ENCODE results near the gene FGF23.
A peak's percentile ranks its signal among the peaks of the same experiment; 100 is the strongest.

The FGF23 gene

DNA sequence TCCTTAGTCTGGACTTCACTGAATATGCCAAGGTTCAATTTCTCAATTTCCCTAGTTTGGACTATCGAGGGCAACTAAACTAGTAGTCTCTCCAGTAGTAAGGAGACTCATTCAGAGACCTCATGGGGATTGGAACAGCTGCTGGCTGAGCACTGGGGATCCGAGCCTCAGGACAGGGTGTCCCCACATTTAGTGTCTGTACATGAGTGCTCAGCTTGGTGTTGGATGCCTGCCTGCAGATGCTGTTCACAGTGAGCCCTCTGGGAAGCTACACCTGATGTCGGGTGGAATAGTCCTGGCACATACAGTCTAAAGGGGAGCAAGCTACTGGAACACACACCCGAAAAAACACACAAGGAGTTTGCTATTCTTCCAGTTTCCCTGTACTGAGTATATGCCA, 820 bp upstream of the FGF23 start:
- no peak for DNase-seq

DNA sequence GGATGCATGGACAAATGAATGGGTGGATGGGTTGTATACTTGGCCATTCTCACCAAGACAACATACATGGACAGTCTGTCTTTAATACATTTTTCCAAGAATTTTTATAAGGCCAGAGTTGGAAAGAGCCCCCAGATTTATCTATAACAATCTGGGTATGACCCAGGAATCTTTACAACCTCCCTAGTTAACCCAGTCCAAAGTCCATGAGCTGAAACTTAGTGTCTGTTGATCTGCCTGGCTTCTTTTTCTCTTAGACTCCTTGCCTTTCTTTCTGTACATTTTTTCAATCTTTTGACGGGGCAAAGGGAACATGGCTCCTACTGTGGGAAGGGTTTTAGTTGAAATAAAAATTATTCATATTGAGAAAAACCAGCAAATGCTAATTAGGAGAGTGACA, 740 bp downstream of the FGF23 start:
- DNase-seq = no peak

DNA sequence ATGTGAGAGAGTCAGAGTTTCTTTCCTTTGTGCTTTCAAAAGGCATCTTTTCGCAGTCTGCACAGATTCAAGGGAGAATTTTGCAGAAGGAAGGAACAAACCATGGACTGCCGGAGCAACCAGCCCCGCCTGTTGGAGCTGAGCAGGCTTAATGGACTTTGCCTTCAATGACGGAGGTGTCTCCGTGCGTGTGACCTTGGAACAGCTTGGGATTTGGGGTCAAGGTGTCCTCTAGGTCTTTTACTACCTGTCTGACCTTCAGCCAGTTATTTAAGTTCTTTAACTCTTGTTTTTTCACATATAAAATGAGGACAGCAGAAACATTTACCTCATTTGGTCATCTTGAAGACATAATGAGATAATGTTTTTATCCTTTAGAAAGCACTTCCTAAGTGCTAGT, 4.1 kb downstream of the FGF23 start:
- DNase-seq = no peak

DNA sequence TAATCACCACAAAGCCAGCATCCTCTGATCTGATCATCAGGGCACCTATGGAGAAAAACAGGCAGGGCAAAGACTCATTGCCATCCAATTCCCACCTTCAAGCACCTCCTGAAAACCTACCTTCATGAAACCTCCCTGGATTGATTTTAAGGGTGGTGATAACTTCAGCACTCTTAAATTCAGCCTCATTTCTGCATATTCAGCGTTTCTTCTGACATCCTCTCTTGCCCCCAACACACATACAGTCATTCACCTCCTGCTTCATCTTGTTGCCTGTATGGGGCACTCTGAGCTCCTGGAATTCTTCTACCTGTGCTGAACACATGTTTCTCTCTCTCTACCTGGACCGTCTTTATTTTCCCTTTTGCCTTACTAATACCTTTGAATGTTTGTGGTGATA, 6.9 kb downstream of the FGF23 start:
- DNase-seq = no peak

DNA sequence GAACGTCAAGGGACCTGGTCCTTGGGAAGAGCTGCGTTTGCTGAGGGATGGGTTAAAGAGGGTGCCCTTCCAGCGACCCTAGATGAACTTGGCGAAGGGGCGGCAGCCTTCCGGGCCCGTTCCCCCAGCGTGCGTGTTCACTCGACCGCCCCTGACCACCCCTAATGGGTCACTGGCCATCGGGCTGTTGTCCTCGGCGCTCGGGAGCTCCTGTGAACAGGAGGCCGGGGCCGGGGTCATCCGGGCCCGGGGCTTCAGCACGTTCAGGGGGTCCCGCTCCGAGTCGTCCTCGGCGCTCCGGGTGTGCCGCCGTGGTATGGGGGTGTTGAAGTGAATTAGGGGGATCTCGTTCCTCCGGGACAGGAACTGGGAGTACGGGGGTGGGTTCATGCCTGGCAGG, 9.2 kb downstream of the FGF23 start:
- DNase-seq = no peak

DNA sequence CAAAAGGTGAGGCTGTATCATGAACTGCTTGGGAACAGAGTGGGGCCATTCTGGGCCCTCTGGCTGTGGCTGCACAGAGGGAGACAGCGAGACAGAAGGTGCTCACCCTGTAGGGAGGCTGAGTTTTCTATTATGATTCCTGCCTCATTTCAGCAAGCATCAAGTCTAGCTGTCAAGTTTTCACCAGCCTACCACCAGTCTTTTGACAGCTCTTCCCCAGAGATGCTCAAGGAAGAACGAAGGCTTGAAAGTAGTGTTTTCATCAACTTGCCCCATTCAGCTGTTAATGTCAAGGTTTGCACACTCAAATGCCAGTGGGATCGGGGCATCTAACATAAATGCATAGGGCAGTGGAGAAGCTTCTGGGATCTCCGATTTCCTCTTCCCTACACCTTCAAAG, 10.0 kb downstream of the FGF23 start:
- no peak for DNase-seq

DNA sequence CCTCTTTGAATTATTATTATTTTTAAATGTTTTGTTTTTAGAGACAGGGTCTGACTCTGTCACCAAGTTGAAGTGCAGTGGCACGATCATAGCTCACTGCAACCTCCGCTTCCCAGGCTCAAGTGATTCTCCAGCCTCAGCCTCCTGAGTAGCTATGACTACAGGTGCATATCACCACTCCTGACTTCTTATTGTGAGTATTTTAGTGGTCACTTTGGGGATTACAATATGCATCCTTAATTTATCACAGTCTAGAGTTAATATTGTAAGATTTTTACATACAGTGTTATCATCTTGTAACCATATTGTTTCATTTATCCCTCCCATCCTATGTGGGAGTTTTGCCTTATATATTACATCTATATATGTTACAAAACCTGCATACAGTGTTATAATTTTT, 13.4 kb downstream of the FGF23 start:
- no peak for DNase-seq

DNA sequence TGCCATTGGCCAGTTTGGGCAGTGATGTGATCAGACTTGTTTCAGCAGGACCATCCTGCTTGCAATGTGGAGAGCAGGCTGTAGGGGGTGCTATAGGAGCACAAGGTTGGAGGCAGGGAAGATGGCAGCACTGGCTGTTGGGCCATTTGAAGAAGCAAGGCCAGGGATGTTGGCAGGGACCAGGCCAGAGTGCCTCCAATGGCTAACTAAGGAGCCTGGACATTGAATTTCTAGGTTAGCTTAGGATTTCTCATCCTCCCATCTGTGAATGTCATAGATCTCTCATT, 23.5 kb downstream of the FGF23 start:
- no peak for DNase-seq

DNA sequence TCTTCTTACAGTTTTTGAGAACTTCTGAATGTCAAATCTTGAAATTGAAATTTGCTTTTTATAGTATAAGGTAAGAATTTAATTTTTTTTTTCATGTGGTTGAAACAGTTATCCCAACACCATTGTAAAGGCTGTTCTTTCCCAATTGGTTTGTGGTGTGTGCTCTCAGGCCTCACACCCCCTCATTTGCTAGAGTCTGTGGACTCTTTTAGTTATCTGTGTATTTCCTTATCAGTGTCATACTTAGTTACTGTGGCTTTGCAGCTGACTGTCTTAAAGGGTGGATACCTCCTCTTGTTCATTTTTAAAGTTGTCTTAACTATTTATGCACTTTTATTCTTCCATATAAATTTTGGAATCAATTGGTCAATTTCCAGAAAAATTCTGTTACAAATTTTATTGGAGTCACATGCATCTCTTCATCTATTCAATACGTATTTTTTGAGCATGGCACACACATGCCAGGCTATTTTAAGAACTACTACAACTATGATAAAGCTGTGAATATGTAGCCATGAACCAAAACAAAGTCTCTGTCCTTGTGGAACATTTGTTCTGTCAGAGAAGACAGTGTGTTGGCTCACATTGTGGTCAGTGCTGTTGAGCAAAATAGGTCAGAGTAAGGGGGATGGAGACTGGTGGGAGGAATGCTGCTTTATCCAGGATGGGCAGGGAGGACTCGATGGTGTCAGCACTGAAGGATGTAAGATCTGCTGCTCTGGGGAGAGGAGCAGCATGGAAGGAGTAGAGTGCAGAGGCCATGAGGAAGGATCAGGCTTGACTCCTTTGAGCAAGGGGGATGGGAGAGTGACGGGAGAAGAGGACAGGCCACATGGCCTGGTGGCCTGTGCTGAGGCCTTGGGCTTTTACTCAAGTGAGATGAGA, 24.1 kb downstream of the FGF23 start:
- no peak for DNase-seq

DNA sequence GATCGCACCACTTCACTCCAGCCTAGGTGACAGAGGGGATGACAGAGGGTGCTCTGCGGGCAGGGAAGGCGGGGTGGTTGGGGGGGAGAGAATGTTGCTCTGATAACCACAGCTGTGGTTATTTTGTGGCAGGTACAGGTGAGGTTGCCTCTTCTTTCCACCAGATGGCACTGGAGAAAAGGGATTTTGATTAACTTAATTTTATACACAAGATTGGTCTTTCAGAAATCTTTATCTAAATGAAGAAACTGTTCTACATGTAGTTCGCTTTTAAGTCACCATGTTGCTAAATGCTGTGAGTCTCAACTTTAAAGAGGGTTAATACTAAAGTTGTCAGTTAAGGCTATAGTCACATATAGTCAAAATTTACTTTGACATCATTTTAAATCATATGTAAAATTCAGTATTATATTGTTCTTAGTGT, 25.7 kb downstream of the FGF23 start:
- no peak for DNase-seq

DNA sequence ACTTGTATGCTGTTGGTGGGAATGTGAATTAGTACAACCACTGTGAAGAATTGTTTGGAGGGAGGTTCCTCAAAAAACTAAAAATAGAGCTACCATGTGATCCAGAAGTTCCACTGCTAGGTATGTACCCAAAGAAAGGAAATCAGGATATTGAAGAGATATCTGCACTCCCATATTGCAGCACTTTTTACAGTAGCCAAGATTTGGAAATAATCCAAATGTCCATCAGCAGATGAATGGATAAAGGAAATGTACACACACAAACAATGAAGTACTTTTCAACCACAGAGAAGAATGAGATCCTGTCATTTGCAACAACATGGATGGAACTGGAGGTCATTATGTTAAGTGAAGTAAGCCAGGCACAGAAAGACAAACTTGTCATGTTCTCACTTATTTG, 32.6 kb downstream of the FGF23 start:
- DNase-seq = no peak

DNA sequence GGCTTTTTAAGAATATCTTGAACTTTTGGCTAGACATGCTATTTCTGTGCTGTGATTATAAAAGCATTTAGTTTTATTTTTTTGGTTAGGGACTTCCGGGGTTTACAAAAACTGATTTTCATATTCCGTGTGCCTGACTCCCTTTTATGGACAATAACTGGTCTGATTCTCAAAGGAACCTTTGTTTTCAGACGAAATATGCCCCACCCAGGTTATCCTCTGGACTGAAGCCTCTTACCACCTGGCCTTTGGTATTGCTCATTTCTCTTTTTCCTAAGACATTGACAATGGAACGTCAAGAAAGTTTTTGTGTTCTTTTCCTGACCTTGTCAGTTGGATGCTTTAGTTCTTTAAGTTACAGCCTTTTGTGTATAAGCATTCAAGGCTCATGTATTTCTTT, 47.7 kb downstream of the FGF23 start:
- no peak for DNase-seq

DNA sequence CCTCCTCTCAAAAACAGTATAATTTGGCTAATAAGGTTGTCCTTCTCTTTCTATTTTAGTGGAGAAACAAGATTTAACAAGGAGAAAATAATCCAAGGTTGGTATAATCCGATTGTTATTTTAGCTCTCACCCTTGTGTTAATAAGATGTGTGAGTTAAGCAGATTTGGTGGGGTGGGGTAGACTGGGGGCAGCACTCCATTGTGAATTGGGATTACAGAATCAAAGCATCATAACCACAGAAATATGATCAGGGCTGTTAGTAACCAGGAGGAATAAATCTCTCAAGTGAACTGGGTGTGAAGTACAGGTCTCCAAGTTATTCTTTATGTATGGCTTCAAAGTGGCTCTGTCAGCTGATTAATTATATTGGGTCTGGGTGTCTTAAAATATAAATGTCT, 48.3 kb downstream of the FGF23 start:
- DNase-seq = no peak

DNA sequence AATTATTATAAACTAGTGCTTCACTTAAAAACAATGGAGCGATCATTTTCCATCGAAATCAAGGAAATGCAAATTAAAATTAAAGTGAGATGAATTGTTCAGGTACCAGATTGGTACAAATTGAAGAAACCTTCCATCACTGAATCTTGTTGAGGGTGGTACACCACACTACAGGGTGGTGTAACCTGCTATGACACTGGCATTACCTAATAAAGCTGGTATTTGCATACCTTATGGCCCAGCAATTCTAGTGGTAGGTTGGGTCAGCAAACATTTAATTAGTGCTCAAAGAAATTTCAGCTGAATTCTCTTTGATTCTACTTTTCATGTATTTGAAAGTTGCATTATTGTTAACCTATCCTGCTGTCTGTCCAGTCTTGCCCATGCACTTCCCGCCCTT, 49.3 kb downstream of the FGF23 start:
- DNase-seq = no peak

DNA sequence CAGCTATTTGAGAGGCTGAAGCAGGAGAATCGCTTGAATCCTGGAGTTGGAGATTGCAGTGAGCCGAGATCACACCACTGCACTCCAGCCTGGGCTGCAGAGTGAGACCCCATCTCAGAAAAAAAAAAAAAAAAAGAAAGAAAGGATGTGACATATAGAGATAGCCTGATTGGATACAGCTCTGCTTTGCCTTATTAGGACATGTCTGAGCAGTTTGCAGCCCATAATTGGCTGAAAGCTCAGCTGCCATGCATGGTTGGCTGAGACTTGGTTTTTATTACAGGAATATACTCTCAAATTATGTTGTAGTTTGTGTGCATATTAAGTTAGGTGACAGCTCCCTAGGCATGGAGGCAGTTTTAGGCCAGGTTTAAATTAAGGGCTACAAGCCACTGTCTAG, 52.2 kb downstream of the FGF23 start:
- no peak for DNase-seq

DNA sequence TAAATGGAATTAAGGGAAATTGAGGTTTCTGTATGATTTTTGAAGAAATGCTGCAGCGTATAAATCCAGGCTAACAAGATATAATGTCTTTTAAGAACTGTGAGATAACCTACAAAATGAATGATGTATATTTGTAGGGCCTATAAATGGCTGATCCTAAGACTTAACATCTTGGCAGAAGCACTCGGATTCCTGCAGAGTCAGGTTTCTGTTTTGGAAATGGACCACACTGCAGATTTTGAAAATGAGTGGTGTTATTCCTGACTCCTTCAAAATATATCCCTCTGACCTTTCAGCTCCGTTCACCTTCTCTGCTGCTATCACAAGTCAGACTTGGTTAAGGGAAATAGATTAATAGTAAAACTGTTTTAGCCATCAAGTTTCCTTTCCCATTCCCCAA, 53.5 kb downstream of the FGF23 start:
- no peak for DNase-seq

DNA sequence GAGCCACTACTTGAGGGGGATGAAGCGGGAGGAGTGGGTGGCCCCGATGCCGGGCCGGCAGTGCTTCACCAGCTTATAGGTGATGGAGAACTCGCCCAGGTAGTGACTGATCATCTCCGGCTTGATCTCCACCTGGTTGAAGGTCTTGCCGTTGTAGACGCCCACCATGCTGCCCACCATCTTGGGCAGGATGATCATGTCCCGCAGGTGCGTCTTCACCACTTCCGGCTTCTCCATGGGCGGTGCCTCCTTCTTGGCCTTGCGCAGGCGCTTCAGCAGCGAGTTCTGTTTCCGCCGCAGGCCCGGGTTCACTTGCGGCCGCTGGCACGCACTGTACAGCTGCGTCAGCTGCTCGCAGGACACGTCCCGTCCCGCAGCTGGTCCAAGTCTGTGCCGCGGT, 55.1 kb downstream of the FGF23 start:
- DNase-seq = no peak

DNA sequence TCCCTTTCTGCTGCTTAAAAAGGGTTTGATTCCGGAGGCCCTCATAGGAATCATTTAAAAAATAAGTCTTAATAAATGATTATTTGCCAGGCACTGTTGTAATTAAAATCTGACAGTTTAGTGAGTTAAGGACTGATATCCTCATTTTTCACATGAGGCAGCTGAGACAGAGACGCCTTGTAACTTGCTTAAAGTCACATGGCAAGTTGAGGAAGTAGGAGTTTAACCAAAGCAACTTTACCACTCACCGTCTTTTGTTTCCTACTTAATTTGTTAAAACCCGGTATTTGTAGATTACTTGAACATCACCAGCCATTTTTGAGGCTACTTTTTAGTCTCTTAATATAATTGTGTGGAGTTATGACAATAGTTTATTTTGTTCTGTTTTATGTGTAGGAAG, 56.1 kb downstream of the FGF23 start:
- no peak for DNase-seq

DNA sequence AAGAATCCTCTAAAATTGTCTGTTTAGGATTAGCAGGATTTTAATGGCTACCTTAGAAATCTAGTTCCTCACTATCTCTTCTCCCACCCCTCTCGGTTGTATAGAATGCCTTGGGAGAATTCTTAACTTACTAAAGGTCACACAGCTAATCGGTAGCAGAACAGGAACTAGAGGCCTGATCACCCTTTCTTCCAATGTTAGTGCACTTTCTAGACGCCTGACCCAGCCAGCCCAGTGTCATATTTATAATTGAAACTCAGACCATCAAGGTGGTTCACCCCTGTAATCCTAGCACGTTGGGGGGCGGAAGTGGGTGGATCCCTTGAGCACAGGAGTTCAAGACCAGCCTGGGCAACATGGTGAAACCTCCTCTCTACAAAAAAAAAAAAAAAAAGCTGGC, 56.8 kb downstream of the FGF23 start:
- DNase-seq = no peak

DNA sequence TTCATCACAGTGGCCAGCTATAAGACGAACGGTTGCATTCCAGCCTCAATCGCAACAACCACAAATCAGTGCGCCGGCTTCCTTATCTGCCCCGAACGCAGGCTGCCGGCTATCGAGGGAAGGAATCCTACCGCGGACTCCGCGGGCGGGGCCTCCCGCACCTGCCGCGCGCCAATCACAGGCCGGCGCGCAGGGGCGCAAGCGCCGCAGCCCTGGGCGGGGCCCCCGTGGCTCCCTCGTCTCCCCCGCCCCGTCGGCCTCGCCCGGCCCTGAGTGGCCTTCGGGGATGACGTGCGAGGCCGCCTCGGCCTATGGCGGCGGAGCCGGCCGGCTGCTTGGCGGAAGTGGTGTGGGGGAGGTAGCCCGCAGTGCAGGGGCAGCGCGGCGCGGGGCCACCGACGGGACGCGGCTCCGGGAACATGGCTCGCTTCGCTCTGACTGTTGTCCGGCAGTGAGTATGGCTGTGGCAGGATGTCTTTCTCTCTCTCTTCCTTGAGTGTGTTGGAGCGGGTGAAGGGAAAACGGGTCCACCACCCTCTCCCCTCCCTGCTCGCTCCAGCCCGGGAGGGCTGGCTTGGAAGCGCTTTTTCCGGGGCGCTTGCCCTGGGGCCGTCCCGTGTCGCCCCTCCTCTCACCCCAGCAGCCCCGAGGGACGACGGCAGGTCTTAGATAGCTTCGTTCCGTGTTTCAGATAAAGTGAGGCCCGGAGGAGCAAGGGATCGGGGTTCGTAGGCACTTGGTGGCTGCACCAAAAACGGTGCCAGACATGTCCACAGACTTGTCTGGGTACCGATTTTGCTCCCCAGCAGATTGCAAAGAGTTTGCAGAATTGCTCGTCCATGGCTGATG, 58.4 kb downstream of the FGF23 start, which contains the start of gene TIGAR:
Gene TIGAR (plus strand): TSS at position 361 of the 849 bp plus-strand sequence. CDS start 59 bp downstream, at position 420.
- peak; percentile 26 for DNase-seq

DNA sequence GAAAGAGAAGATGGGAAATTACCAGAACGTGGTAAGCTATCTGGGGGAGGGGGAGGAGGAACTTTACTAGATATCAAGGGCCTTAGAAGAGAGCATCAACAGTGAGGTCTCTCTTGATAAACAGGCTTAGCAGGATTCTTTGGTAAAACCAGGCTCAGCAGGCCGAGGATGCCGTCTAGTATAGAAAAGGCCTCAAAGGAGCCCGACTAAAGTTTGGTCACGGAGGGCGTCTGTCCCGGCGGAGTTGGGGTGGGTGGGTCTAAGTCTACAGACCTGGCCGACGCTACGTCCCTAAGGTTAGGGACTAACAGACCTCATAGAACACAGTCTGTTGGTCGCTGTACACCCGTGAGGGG, 59.0 kb downstream of the FGF23 start:
- no peak for DNase-seq
